DMS153 (cell line): ENCODE data around the gene SGMS1.
"Not testable (repeated sequence)": the region's sequence is repeated elsewhere in the genome, so short reads cannot be mapped to it uniquely, and the experiment has no call there.

ENCODE experiments used
- DNase-seq: peaks from one replicate; lab custom pipeline; 2025; lab: John Stamatoyannopoulos, UW

The SGMS1 gene

GRCh38 chr10:50536617-50537240 lies 87.0 kb downstream of the SGMS1 start:
- no peak for DNase-seq

- DNase-seq = not testable (repeated sequence)
Observed at GRCh38 chr10:50534748-50535376, 88.9 kb downstream of the SGMS1 start.

GRCh38 chr10:50533296-50533695 lies 90.5 kb downstream of the SGMS1 start:
- no peak for DNase-seq

GRCh38 chr10:50531388-50532077 lies 92.2 kb downstream of the SGMS1 start:
- no peak for DNase-seq

GRCh38 chr10:50529660-50530059 lies 94.1 kb downstream of the SGMS1 start:
- no peak for DNase-seq

- no peak for DNase-seq
Observed at GRCh38 chr10:50528206-50528605, 95.5 kb downstream of the SGMS1 start.

GRCh38 chr10:50527442-50528043 lies 96.2 kb downstream of the SGMS1 start:
- DNase-seq = no peak

- DNase-seq = no peak
Observed at GRCh38 chr10:50526185-50526584, 97.6 kb downstream of the SGMS1 start.

GRCh38 chr10:50523357-50523756 lies 100.4 kb downstream of the SGMS1 start:
- DNase-seq = no peak

GRCh38 chr10:50522908-50523307 lies 100.8 kb downstream of the SGMS1 start:
- DNase-seq = no peak

- no peak for DNase-seq
Observed at GRCh38 chr10:50520115-50520514, 103.6 kb downstream of the SGMS1 start.

- no peak for DNase-seq
Observed at GRCh38 chr10:50517626-50518025, 106.1 kb downstream of the SGMS1 start.

GRCh38 chr10:50516171-50516570 lies 107.6 kb downstream of the SGMS1 start:
- DNase-seq = no peak

- DNase-seq = no peak
Observed at GRCh38 chr10:50515420-50515819, 108.3 kb downstream of the SGMS1 start.

- no peak for DNase-seq
Observed at GRCh38 chr10:50514995-50515394, 108.8 kb downstream of the SGMS1 start.

- DNase-seq = no peak
Observed at GRCh38 chr10:50513956-50514355, 109.8 kb downstream of the SGMS1 start.

GRCh38 chr10:50512743-50513416 lies 110.9 kb downstream of the SGMS1 start:
- no peak for DNase-seq

GRCh38 chr10:50512214-50512595 lies 111.6 kb downstream of the SGMS1 start:
- no peak for DNase-seq

- DNase-seq = no peak
Observed at GRCh38 chr10:50511492-50512213, 112.1 kb downstream of the SGMS1 start.

GRCh38 chr10:50510517-50511473 lies 113.0 kb downstream of the SGMS1 start:
- no peak for DNase-seq
